Stimulated activated CD8-positive, alpha-beta memory T cell treated with anti-CD3 and anti-CD28 coated beads, Interleukin-15, amount 100 ng/mL, for 1 hour (primary cell): ENCODE measurements around the gene KRT6B.

Experiments
- DNase-seq: peaks from one replicate; pipeline ENCODE4 v3.0.0-alpha.2; 2020; ENCODE audit warnings: low read depth

KRT6B gene

DNA sequence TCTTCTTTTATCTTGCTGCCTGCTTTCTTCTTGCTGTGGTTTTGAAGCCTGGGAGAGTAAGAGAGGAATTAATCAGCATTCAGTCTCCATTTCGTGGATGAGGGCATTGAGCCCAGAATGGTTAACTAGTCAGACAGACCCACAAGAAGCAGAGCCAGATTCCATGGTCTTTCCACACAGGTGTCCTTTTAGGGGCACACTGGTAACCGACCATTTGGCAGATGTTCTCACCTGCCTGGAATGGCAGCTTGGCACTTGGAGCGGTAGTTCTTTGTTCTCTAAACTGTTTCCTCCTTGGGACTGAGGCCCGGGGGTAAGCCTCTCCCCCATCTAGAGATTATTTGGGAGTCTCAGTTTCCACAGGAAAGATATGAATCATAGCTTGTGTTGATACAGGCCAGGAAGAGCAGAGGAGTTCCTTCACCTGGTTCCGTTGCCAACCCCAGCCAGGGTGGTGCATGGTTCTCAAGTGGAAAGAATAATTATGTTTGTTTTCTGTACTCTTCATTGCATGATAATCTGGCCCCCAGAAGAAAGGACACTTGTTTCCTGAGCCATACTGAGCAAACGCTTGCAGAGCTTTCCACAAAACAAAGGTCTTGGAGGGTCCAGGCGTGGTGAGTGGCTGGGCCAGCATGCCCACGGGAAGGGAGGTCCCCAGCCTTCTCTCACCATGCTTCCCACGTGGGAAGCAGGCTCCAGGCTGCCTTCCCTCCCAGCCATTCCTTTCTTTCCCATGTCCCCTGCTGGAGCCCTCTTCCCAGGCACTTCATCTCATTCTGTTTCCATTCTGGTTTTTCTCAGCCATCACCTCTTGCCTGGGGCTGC lies 15.7 kb downstream of the KRT6B start:
- no peak for DNase-seq

DNA sequence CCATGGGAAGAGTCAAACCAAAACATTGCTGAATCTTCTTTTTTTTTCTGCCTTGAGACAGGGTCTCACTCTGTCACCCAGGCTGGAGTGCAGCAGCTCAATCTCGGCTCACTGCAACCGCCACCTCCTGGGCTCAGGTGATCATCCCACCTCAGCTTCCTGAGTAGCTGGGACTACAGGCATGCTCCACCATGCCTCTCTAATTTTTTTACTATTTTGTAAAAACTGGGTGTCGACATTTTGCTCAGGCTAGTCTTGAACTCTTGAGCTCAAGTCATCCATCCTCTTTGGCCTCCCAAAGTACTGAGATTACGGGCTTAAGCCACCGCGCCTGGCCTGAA lies 16.3 kb downstream of the KRT6B start:
- DNase-seq = no peak

DNA sequence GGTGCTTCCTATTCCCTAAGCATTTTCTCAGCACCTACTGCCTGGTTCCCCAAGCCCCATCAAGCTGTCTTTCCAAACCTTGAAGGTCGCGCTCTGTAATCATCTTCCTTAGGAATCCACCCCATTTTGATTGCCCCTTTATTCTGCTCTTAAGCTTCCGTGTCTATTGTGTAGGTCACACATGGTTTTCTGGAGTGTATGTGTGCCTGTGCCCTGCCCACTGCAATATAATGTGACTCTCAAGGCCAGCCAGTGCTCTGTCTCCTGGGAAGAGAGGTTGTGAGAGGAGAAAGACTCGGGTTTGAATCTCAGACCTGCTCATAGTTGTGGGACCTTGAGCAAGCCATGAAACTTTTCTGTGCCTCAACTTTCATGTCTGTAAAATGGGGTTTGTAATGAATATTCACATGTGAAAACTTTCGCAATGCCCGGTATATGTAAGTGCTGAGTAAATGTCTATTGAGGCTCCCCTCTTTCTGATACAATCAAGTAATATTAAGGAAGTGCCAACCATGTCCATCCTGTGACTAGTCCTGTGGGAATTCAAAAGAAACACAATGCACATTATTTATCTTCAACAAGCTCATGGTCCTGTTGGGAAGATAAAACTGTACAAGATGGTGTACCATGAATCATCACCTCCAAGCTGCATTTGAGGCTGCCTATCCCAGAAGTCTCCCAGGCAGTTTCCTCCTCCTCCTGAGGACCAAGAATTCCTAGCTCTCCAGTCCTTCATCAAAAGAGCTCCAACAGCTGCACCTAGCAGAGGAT lies 17.0 kb downstream of the KRT6B start:
- no peak for DNase-seq

DNA sequence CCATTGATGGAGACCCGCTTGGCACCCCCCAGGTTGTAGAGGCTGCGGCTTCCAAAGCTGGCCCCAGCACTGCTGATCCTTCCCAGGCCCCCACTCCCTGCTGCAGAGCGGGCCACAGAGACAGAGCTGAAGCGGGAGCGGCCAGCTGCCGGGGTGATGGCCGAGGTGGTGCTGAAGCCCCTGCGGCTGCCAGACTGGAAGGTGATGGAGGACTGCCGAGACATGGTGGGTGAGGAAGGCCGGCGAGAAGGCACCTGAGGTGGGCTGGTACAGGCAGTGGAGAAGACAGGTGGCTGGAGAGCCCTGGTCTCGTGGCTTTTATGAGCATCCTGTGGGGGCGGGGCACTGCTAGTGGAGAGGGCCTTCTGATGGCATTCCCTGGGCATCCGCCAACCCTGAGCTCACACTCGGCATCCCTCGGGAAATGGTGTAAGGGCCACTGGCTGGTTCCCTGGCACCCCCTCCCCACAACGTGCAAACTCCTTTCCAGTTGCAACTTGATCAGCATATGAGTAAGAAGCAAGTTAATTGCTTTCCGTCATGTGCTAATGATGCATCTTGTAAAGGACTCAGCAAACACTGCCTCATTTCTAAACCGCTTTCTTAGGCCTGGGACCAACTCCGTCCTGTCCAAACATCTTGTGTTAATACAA lies 17.7 kb downstream of the KRT6B start, which contains the start of gene KRT75:
Gene KRT75, minus strand, starts transcription at position 291 of the 653 bp plus-strand sequence. Its CDS starts 67 bp downstream, at position 224.
- no peak for DNase-seq

DNA sequence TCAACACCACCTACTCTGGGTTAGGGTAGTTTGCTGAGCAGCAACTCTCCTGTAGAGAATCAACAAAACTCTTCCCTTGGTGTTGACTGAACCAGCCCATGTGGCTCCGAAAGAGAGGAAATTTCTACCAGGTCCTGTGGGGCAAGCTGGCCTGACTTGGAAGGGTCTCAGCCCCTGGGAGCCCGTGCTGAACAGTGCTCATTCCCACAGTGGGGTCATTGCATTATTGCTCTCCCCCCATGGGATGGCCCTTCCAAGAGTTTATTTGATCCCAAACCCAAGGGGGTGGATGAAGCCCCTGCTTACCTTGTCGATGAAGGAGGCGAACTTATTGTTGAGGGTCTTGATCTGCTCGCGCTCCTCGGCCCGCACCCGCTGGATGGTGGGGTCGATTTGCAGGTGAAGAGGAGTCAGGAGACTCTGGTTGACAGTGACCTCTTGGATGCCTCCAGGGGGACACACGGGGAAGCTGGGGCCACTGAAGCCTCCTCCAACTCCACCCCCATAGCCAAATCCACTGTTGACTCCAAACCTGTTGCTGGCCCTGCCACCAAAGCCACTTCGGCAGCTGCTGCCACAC lies 18.4 kb downstream of the KRT6B start:
- DNase-seq = no peak

DNA sequence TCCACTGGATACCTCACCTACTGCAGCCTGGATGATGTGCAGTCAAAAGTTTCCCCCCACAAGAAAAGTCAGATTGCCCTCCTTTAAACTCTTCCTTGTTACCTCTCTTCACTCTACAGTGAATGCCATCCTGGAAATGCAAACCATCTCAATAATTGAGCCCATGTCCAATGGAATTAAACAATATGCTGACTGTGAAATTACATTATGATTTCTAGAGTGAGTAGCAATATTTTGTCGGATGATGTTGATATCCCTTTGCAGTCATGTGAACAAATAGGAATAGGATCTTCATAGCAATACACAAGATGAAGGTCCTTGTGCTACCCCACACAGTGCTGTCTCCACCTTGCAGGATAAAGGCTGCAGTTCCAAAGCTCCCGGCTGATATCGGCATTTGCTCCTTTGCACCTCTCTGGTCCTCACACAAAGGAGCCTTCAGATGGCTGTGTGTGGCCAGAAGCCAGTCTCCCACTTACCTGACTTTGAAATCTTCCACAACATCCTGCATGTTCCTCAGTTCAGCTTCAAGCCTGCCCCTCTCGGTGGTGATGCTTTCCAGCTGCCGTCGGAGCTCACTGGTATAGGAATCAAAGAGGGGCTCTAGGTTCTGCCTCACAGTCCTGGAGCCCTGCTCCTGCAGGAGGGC lies 19.3 kb downstream of the KRT6B start:
- no peak for DNase-seq

DNA sequence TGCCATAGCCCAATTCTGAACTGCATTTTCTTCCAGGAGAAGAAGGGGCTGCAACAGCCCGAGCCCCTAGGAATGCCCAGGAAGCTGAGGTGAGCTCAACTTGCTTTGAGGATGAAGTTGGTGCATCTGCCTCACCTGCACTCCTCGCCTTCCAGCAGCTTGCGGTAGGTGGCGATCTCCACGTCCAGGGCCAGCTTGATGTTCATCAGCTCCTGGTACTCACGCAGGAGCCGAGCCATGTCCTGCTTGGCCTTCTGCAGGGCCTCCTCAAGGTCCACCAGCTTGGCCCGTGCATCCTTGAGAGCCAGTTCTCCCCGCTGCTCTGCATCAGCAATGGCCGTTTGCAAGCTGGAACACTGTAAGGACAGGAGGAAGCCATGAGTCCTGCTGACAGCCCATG lies 23.8 kb downstream of the KRT6B start:
- DNase-seq = no peak

DNA sequence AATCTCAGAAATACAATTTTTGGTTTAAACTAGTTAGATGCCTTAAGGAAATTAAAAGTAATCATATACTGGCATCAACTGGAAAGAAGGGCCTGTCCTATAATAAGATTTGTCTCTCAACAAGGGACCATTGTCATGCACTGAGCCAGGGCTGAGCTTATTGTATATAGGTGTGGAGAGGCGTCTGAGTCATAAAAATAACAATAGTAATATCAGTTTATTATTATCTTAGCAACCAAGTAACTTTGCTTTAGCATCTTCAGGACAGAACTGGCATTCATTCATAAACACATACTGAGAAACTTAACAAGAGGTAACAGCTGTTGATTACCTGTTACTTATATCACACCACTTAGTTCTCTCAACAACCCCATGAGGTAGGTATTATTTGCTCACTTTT lies 24.9 kb downstream of the KRT6B start:
- DNase-seq = no peak

DNA sequence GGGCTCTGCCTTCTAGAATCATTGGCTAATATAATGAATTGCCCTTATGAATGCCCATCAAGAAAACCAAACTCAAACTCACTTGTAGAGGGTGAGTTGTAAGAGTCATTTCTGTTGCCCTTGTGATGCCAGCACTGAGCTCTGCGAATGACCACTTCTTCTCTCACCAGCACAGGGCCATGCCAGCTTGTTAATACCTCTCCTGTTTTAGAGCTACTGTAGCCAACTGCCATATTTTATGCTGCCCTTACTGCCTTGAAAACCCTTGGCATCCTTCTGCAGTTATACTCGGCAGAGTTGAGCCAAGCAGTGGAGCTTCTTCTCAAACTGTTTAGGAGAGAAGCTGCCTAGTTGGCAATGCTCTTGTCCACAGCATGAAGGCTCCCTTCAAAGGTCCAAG lies 25.9 kb downstream of the KRT6B start:
- DNase-seq = no peak

DNA sequence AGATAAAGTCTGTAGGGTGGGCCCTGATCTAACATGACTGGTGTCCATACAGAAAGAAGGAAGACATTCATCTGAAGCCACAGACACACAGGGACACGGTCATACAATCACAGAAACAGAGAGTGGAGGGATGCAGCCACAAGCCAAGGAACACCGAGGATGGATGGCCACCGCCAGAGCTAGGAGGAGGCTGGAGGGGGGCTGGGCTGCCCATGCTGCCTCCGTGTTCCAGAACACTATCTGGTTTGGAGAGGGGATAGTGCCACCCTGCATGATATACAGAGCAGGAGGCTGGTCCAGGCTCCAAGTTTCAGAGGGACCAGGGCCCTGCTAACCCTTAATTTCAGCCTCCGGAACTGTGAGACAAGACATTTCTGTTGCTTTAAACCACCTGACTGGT lies 26.5 kb downstream of the KRT6B start:
- no peak for DNase-seq

DNA sequence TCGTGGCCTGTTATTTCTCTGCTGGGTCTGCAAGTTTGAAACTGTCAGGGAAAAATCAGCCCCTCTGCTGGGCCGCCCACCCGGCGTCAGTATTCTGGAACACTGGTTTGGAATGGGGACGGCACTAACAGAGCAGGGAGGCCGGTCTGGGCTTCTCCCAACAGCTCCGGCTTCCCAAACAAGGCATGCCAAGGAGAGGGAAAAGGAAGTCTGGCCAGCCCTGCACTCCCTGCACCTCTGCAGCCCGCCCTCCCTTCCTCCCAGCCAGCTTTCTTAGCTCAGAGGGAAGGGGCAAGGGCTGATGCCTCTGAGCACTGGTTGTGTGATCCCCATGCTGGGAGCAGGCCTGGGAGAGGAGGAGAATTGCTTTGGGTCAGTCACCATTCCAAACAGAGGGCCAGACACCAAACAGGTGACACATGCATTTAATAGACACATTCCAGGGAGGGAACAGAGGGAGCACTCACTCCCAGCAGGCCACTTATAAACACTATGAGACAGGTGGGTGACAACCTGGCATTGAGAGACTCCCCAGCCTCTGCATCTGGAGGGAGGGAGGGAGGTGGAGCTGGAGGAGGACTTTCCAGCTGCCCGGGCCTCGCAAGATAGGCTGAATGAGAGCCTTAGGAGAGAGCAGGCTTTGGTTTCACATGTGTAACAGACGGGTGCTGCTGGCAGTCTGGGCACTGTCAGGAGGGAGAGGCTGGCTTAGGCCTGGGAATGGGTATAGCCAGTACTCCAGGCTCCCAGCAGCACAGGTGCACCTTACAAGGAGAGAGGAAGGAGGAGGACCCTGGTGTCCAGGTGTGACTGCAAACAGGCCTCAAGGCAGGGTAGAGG lies 28.1 kb downstream of the KRT6B start:
- no peak for DNase-seq

DNA sequence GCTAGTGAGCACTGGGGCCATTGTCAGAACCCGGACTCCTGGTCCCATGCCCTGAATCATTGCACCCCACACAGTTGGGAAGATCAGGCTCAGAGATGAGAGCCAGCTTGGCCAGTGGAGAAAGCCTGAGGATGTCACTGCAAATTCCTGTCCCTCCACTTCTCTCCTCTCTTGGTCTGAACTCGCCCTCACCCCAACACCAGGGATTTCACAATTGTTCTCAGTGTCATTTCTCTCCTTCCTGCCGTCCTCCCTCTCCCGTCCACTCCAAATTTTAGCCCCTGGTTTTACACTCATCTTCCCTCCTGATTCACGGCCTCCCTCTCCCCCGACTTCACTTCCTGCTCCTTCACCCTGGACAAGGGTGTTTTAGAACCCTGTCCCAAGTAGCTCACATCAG lies 28.9 kb downstream of the KRT6B start:
- no peak for DNase-seq

DNA sequence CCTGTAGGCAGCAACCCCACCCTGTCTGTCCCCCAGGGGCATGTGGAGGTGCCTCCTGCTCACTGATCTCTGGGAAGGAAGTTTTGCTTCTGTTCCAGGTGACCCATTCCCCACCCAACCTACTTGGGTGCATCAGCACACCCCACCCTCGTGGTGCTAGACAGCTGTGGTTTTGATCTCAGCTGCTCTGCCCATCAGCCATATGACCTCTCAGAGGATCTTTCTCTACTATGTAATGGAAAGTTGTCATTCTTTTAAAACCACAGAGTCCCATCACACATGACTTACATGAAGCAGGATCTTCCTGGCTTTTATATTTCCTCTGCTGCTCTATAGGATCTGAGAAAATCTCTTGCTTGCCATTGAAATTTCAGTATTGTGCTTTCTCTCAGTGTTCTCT lies 32.3 kb downstream of the KRT6B start:
- DNase-seq = no peak

DNA sequence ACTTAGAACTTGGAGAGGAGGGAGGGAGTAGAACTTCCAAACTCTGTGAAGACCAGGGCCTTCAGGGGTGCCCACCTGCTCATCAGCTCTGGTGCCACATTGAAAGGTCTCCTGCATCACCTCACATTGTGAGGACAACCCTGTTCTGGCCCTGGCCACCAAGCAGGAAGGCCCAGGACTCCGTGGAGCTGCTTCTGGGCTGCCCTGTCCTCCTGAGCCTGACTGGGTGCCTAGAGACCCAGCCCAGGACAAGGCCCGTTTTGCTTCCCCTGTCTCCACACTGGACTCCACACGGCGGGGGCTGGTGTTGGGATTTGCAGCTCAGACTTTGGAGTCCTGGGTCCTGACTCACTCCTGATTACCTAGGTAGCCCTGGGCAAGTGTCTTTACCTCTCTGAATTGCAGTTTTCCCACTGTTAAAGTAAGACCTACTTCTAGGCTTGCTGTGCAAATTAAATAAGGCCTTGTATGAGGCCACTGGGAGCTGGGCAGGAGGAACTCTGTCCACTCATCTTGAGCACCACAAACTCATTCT lies 33.3 kb downstream of the KRT6B start:
- DNase-seq = no peak

DNA sequence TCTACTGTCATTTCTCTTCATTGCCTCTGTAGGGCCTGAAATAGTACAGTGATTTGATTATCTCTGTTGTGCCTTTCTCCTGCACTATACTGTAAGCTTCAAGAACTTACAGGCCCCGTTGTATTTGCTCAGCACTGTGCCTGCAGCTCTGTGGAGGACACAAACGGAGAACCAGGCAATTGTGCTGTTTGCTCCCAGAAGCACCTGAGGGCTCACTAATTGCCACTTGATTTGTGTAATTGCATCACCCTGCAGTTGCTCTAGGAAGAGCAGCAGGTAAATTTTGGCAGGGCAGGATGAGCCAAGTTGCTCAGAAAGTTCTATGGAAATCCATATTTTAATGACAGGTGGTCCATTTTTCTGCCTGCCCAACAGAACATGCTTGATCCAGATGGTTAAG lies 34.2 kb downstream of the KRT6B start:
- DNase-seq = no peak

DNA sequence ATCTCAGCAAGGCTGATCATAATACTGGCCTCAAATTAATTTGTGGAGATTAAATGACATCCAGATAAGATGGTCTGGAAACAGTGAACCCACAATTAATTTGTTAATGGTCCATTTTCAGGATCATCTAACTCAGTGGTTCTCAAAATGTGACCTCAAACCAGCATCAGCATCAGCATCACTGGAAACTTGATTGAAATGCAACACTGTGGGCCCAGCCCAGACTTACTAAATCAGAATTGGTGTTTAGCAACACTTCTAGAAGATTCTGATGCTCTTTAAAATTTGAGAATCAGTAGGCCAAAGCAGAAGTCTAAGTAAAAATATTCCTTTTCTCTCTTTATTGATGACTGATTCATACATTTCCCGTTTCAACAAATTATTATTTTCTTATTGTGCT lies 35.2 kb downstream of the KRT6B start:
- DNase-seq = no peak

DNA sequence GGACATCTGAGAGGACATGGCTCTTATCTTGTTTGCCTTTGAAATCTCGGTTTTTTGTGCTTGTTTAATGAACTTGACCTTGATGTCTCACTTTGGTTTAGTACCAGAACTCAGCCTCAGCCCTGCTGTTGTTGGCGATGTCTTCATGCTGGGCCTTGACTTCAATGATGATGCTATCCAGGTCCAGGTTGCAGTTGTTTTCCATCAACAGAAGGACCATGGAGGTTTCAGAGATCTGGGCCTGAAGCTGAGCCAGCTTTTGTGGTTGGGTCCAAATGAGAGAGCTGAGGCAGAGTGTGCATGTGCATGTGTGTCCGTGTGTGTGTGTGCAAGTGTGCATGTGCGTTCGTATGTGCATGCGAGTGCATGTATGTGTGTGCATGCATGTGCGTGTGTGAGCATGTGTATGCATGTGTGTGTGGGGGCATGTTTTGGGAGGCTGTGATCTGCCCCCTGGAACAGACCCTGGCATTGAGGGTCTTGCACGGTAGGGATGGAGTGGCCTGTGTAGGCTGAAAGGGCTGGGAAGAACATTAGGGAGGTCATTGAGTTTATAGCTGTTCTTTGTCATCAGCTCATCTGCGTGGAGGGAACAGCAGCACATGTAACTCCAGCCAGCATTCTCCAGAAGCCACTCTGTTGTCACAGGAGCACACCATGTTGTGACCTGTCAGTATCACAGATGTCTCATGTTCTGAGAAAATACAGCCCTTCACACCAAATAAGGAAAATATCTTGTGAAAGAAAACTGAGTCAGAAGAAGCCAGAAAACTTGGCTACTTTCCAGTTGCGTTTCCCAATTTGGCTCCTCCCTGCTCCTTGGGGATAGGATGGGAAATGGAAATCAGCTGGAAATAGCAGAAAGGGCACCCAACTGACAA lies 35.8 kb downstream of the KRT6B start:
- DNase-seq = no peak

DNA sequence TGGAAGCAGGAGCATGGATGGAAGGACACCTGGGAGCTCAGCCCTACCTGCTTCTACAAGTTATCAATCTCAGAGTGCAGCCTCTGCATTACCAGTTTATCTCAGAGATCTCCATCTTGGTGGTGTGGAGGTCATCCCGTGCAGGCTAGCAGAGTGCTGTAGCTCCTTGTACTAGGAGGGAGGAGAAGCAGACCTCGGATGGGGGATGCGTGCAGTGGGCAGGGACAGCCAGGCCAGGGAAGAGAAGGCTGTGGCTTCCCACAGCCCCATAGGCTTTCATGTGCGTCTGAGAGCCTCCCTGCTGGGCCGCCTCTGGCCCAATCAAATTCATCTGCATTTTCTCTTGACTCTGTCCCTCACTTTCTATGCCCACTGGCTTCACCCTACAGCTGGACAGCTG lies 37.0 kb downstream of the KRT6B start:
- DNase-seq = no peak

DNA sequence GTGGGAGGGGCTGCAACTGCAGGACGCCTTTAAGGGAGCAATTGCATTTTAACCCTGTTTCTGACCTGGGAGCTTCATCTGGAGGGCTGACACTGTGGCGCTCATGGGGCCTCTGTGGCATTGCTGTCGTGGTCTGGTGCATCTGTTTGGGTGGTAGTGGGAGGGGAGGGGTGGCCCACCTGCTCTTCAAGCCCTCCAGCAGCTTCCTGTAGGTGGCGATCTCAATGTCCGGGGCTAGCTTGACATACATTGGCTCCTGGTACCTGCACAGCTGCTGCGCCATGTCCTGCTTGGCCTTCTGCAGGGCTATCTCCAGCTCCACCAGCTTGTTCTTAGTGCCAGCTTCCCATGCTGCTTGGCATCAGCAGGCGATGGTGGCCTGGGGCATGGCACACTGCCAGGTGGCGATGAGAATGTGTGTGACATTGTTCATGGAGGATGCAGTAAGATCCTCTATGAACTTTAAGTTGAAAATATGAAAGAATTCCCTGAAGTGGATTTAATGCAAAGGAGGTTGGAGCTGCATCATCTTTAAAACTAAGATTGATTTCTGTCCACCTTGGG lies 38.1 kb downstream of the KRT6B start:
- DNase-seq = no peak

DNA sequence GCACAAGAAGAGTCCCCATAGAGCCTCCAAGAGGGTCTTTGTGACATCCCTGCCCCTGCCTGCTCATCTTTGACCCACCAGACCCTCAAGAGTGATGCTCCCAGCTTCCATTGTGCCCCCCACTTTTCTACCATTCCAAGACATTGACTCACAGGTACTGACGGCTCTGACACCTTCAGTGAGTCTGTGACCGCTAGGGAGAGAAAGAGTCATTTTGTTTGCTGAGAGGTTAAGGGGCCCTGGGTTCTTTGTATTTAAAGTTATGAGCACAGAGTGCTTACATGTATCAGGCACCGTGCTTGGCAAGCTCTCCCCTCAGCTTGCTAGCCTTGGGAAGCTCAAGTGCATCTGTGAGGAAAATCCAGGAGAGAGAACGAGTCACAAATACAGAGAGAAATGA lies 38.7 kb downstream of the KRT6B start:
- no peak for DNase-seq
